ENCODE results near the gene MEIS2.

The MEIS2 gene

GRCh38 chr15:36896949-36897348, 203.4 kb downstream of the MEIS2 start:
- Histone ChIP-seq H2AFZ (ENCODE audit: low read length) (no peak overlapping the region), H3K9ac (ENCODE audit: low read length) (no peak overlapping the region)
- TF ChIP-seq EZH2 (IDR thresholded peaks at IDR 0.05; ENCODE audit: borderline replicate concordance, low read length) (no peak), CTCF (IDR thresholded peaks at IDR 0.05; ENCODE audit: low read length) (no peak)

DNA sequence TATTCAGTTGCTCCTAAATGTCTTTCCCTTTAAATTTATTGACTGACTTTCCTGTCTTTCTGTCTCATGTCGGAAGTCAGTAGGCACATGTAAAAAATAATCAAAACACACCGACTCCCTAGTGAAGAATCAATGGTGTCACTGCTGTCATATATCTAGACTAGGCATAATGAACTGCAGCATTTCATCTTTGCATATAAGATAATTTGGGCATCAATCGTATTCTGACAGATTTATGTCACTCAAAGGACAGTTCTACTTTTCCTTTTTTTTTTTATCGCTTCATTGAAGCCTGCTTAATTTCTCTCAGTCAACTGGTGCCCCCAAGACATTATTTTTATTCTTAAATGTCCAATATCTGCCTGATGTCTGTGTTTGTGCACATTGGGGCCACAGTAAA, 206.3 kb downstream of the MEIS2 start:
- Histone ChIP-seq H3K9me3 (ENCODE audit: low read length) (no peaks in the 10 kb centered on the region), H3K4me1 (ENCODE audit: insufficient read depth, low read length, severe bottlenecking) (no peaks in the 10 kb centered on the region), H3K9ac (ENCODE audit: low read length) (no peak overlapping the region), H3F3A (ENCODE audit: insufficient read depth, low read length) (no peaks in the 10 kb centered on the region), H3K27ac (ENCODE audit: low read depth, low read length, poor library complexity, severe bottlenecking) (no peak overlapping the region), H3K4me2 (ENCODE audit: low read length) (no peak overlapping the region), H3K36me3 (ENCODE audit: insufficient read depth, low read length) (peaks cover 60% of the 10 kb centered on the region), H3K4me3 (ENCODE audit: low read depth, low read length, poor library complexity, severe bottlenecking) (no peak overlapping the region), H3K9me2 (ENCODE audit: low read depth, low read length) (no peaks in the 10 kb centered on the region), H3K27me3 (ENCODE audit: insufficient read depth, low read length) (no peaks in the 10 kb centered on the region), H4K20me1 (ENCODE audit: insufficient read depth, low read length) (no peaks in the 10 kb centered on the region), H2AFZ (ENCODE audit: low read length) (no peak overlapping the region), H3K79me2 (ENCODE audit: insufficient read depth, low read length) (no peaks in the 10 kb centered on the region)
- no peak for TF ChIP-seq CTCF (IDR thresholded peaks at IDR 0.05; ENCODE audit: low read length)
- TF ChIP-seq EZH2 (IDR thresholded peaks at IDR 0.05; ENCODE audit: borderline replicate concordance, low read length): no peak

More at GRCh38 chr15:36896949-36897348, 203.4 kb downstream of the MEIS2 start:
- Histone ChIP-seq H4K20me1 (ENCODE audit: insufficient read depth, low read length) (no peaks in the 10 kb centered on the region), H3K9me2 (ENCODE audit: low read depth, low read length) (no peaks in the 10 kb centered on the region), H3K4me2 (ENCODE audit: low read length) (no peak overlapping the region), H3K27me3 (ENCODE audit: insufficient read depth, low read length) (no peaks in the 10 kb centered on the region), H3K79me2 (ENCODE audit: insufficient read depth, low read length) (0 out of 2 replicates have a peak, but pooled peaks cover 5% of the 10 kb centered on the region), H3K4me3 (ENCODE audit: low read depth, low read length, poor library complexity, severe bottlenecking) (no peak overlapping the region), H3K27ac (ENCODE audit: low read depth, low read length, poor library complexity, severe bottlenecking) (no peak overlapping the region), H3K4me1 (ENCODE audit: insufficient read depth, low read length, severe bottlenecking) (no peaks in the 10 kb centered on the region), H3K36me3 (ENCODE audit: insufficient read depth, low read length) (peaks cover 47% of the 10 kb centered on the region), H3F3A (ENCODE audit: insufficient read depth, low read length) (no peaks in the 10 kb centered on the region), H3K9me3 (ENCODE audit: low read length) (no peaks in the 10 kb centered on the region)

- Histone ChIP-seq H3K9me3 (ENCODE audit: low read length) (no peaks in the 10 kb centered on the region), H3K4me3 (ENCODE audit: low read depth, low read length, poor library complexity, severe bottlenecking) (no peak overlapping the region), H2AFZ (ENCODE audit: low read length) (no peak overlapping the region), H3F3A (ENCODE audit: insufficient read depth, low read length) (no peaks in the 10 kb centered on the region), H3K79me2 (ENCODE audit: insufficient read depth, low read length) (no peaks in the 10 kb centered on the region), H4K20me1 (ENCODE audit: insufficient read depth, low read length) (no peaks in the 10 kb centered on the region), H3K36me3 (ENCODE audit: insufficient read depth, low read length) (peaks cover 60% of the 10 kb centered on the region), H3K27ac (ENCODE audit: low read depth, low read length, poor library complexity, severe bottlenecking) (no peak overlapping the region), H3K4me1 (ENCODE audit: insufficient read depth, low read length, severe bottlenecking) (no peaks in the 10 kb centered on the region), H3K4me2 (ENCODE audit: low read length) (no peak overlapping the region), H3K9ac (ENCODE audit: low read length) (no peak overlapping the region), H3K9me2 (ENCODE audit: low read depth, low read length) (no peaks in the 10 kb centered on the region), H3K27me3 (ENCODE audit: insufficient read depth, low read length) (no peaks in the 10 kb centered on the region)
- no peak for TF ChIP-seq CTCF (IDR thresholded peaks at IDR 0.05; ENCODE audit: low read length)
- no peak for TF ChIP-seq EZH2 (IDR thresholded peaks at IDR 0.05; ENCODE audit: borderline replicate concordance, low read length)
Measured at GRCh38 chr15:36893276-36893675, 207.1 kb downstream of the MEIS2 start.

All from OCI-LY1 (cell line).